ENCODE data around the gene PEX11G.
"Not testable (repeated sequence)": the region's sequence is repeated elsewhere in the genome, so short reads cannot be mapped to it uniquely, and the experiment has no call there.

PEX11G gene

GRCh38 chr19:7469669-7470285 is 19.1 kb downstream of the PEX11G start:
- DNase-seq (ENCODE audit: low spot score): no peak

DNA sequence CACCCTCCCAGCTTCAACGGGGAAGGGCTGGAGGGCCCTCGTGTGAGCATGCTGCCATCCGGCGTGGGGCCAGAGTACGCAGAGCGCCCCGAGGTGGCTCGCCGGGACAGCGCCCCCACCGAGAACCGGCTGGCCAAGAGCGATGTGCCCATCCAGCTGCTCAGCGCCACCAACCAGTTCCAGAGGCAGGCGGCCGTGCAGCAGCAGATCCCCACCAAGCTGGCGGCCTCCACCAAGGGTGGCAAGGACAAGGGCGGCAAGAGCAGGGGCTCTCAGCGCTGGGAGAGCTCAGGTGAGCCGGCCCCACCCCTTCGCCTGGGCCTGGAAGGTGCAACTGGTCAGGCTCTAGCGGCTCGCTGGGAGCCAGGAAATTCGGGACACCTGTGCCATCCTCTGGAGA is 20.0 kb downstream of the PEX11G start:
- no peak for DNase-seq (ENCODE audit: low spot score)

GRCh38 chr19:7467009-7467989 is 21.5 kb downstream of the PEX11G start:
- DNase-seq (ENCODE audit: low spot score): no peak

GRCh38 chr19:7463575-7463974 is 25.3 kb downstream of the PEX11G start:
- DNase-seq (ENCODE audit: low spot score): no peak

GRCh38 chr19:7461841-7462629 is 26.8 kb downstream of the PEX11G start:
- DNase-seq (ENCODE audit: low spot score): no peak

DNA sequence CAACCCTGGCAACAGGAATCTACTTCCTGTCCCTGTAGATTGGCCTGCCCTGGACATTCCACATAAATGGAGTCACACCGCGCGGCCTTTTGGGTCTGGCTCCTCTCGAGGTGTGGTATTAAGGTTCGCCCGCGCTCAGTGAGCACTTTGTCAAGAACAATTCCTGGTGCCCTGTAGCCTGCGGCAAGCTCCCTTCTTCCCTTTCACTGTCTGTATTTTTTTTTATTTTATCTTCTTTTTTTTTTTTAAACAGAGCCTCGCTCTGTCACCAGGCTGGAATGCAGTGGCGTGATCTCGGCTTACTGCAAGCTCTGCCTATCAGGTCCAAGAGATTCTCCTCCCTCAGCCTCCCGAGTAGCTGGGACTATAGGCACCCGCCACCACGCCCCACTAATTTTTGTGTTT is 28.3 kb downstream of the PEX11G start:
- DNase-seq (ENCODE audit: low spot score): no peak

- no peak for DNase-seq (ENCODE audit: low spot score)
Observed at GRCh38 chr19:7459773-7460172, 29.1 kb downstream of the PEX11G start.

- no peak for DNase-seq (ENCODE audit: low spot score)
Observed at GRCh38 chr19:7458675-7459074, 30.2 kb downstream of the PEX11G start.

- DNase-seq (ENCODE audit: low spot score): no peak
Observed at GRCh38 chr19:7456964-7457541, 31.8 kb downstream of the PEX11G start.

DNA sequence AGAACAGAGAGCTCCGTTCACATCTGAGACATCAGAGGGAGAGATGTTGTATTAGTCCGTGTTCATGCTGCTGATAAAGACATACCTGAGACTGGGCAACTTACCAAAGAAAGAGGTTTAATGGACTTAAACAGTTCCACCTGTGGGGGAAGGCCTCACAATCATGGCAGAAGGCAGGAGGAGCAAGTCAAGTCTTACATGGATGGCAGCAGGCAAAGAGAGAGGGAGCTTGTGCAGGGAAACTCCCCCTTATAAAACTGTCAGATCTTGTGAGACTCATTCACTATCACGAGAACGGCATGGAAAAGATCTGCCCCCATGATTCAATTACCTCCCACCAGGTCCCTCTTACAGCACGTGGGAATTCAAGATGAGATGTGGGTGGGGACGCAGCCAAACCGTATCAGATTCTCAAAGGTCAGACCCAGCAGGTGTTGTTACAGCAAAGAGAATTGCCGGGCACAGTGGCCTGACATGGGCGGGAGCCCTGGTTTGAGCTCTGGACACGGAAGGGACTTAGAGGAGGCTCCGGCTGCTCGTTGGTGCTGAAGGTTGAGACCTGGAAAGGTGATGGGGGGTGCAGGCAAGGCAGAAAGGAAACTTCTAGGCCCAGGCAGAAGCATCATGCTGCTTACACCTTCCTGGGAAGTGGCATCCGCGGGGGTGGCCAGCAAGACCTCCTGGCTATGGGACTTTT is 33.1 kb downstream of the PEX11G start:
- DNase-seq (ENCODE audit: low spot score): peak; percentile 17

DNA sequence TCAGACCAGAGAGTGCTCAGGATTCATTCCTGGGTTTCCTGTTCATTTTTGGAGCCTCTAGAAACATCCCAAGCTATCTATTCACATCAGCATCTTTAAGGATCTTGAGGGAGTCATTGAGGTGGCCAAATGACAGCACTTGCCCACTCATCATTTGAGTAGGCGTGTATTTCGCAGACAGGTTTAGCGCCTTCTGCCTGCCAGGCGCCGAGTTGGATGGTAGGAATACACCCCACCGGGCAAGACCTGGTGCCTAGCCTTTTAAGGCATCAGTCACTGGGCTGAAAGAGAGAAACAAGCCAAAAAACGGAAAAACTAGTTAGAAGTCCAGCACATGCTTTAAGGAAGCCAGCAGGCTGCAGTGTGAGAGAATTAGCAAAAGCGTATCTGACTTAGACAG is 33.8 kb downstream of the PEX11G start:
- no peak for DNase-seq (ENCODE audit: low spot score)

- DNase-seq (ENCODE audit: low spot score): peak; percentile 58
Observed at GRCh38 chr19:7450243-7451223, 38.3 kb downstream of the PEX11G start.

GRCh38 chr19:7449391-7450070 is 39.3 kb downstream of the PEX11G start:
- DNase-seq (ENCODE audit: low spot score): not testable (repeated sequence)

- no peak for DNase-seq (ENCODE audit: low spot score)
Observed at GRCh38 chr19:7447648-7448047, 41.2 kb downstream of the PEX11G start.

DNA sequence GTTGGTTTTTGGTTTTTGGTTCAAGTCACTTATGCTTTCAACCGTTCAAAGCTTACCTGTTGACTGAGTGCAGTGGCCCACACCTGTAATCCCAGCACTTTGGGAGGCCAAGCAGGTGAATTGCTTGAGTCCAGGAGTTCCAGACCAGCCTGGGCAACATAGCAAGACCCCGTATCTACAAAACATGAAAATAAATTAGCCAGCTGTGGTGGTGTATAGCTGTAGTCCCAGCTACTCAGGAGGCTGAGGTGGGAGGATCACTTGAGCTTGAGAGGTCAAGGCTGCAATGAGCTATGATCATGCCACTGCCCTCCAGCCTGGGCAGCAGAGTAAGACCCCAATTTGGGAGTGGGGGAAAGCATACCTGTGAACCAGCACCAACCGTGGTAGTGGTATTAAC is 43.7 kb downstream of the PEX11G start:
- no peak for DNase-seq (ENCODE audit: low spot score)

DNA sequence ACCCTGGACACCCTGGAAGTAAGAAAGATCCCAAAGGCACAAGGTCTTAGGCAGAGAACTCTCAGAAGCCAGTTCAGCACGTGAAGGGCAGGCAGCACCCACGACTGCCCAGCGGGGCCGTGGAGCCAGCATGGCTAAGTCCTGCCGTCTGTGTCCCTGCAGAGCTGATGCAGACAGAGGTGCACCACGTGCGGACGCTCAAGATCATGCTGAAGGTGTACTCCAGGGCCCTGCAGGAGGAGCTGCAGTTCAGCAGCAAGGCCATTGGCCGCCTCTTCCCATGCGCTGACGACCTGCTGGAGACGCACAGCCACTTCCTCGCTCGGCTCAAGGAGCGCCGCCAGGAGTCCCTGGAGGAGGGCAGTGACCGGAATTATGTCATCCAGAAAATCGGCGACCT is 44.8 kb downstream of the PEX11G start:
- no peak for DNase-seq (ENCODE audit: low spot score)

DNA sequence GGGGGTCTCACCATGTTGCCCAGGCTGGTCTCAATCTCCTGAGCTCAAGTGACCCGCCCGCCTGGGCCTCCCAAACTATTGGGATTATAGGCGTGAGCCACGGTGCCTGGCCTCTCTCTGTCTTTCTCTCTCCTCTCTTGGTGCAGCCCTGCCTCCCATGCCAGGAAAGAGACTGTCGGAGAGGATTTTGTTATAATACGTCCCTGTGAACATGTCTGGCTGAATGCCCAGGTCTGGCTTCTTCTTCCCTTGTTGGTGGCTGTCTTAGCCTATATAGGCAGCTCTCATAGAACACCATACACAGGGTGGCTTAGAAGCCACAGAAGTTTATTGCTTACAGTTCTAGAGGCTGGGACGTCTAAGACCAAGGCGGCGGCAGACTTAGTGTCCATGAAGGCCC is 46.4 kb downstream of the PEX11G start:
- no peak for DNase-seq (ENCODE audit: low spot score)

DNA sequence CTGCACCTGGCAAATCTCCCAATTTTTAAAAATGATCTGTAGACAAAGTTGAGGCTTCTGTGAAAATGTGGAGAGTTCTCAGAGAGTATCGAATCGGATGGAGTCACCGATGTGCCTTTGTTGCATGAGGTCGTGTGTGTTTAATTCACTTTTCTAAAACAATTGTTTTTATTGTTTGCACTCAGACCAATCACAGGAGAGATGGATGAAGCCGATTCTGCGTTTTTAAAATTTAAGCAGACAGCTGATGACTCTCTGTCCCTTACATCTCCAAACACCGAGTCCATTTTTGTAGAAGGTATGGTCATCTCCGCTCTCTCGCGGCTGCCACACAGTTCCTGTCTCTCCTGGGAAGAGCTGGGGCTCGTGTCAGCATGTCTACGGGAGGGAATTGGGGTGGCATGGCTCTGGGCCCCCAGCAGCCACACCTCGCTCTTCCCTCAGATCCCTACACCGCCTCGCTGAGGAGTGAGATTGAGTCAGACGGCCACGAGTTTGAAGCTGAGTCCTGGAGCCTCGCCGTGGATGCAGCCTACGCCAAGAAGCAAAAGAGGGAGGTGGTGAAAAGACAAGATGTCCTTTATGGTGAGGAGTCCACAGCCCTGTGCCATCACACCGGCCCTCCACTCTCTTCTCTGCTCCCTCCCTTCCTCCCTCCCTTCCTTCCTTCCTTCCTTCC is 47.2 kb downstream of the PEX11G start:
- no peak for DNase-seq (ENCODE audit: low spot score)

Data from SK-N-DZ (cell line).